HG03432 (cell line): ENCODE results near the gene AHRR.

ENCODE experiments used
- ATAC-seq: cut with Tn5 transposase; IDR thresholded peaks from one replicate; pipeline ENCODE4 v1.9.1; 2021; ENCODE audit warnings: mild to moderate bottlenecking, moderate library complexity; ENCODE audit not compliant: unreplicated experiment

Gene AHRR

DNA sequence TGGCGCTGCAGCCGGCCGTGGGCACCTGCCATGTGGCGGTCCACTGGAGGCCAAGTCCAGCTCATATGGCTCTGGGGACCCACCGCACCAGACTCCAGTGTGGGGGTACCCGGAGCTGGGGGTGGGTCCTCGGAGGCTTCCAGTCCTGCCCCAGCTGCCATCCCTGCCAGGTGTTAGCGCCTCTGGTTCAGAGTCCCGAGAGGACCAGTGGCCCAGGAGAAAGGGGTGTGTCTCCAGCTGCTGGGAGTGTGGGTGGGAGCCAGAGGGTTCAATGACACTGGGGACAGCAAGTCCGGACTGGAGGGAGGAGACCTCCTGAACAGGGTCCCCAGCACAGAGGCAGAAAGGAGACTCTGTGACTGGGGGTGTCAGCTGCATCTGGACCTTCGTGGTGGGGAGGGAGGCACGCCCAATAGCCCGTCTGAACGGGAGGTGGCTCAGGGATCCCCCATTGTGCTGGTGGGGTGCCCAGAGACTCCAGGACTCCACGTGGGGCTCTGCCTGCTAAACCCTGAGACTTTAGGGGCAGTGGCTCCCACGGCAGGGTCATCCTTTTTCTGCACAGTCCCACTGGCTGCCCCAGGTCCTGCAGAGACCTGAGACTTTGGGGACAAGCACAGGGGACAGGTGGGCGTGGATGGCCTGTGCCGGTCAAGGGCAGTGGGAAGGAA lies 2.4 kb upstream of the AHRR start:
- ATAC-seq: no peak

DNA sequence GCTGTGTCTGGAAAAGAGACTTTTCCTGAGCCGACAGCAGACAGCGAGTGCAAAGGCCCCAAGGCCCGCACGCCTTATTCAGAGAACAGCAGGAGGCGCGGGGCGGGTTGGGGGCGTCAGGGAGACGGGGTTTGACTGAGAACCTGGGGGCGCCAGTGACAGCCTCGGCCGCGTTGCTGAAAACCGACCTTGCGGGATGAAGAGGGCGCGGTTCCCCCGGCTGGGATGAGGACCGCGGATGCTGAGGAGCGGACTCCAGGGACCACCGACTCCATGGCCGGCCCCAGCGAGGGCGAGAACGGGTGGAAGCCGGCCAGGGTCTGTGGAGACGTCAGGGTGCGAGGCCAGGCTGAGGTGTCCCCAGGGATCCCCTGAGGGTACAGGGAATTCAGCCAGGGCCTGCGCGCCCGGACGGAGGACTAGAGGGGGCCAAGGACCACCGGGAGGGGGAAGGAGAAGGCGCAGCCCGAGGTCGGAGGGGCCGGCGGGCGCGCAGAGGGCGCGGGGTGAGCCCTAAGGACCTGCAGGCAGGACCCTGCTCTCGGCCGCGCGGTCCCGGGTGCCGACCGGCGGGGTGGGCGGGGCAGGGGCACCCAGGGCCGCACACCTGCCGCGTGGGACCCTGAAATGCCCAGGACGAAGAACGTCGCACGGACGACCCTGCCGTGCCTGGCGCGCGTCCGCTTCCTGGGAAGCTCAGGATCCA lies 837 bp upstream of the AHRR start:
- ATAC-seq: no peak

DNA sequence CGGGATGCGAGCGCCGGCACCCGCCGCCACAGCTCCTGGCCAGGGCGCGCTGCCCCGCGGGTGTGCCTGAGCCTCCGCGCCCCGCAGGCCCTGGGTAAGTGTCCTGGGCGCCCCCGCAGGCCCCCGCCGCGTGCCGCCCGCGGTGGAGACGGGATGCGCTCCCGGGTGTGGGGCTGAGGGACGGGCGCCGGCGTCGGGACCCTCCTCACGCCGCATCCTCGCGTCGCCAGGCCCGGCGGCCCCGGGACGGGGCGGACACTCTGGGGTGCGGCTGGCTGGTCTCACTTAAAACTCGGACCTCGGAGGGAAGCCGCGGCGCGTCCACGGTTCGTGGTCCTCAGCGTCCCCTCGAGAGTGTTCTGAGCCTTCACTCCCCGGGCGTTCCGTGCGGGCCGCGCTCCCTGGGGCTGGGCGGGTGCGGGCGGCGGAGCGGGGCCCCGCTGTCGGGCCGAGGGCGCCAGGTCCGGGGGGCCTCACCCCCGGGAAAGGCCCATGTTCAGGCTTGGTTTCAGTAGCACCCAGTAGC lies 275 bp downstream of the AHRR start:
- ATAC-seq: peak; percentile 6

DNA sequence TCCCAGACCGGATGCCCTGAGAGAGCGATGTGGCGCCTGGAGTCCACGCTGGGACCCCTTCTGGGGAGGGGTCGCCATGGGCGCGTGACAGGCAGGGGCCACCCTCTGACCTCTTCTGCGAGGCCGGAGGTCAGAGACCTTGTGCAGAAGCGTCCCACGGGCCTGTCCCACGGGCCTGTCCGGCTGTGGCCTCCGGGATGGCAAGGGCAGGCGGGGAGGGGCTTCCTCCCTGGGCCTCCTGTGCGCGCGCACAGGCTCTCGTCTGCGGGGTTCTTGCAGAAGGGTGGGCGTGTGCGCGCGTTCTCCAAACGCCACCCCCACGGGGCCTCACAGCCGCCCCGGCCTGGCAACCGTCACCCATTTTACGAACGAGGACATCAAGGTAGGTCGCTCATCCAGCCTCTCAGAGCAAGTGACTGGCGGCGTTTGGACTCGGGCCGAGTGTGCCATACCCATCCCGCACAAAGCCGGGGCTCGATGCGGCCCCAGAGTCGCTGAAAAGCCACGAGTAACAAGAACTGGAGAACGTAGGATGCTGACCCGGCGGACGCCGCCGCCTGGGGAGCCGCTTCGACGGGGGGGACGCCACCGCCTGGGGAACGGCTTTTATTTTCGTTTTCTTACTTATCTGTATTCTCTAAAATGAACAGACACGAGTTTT lies 897 bp downstream of the AHRR start:
- ATAC-seq: peak; percentile 20

DNA sequence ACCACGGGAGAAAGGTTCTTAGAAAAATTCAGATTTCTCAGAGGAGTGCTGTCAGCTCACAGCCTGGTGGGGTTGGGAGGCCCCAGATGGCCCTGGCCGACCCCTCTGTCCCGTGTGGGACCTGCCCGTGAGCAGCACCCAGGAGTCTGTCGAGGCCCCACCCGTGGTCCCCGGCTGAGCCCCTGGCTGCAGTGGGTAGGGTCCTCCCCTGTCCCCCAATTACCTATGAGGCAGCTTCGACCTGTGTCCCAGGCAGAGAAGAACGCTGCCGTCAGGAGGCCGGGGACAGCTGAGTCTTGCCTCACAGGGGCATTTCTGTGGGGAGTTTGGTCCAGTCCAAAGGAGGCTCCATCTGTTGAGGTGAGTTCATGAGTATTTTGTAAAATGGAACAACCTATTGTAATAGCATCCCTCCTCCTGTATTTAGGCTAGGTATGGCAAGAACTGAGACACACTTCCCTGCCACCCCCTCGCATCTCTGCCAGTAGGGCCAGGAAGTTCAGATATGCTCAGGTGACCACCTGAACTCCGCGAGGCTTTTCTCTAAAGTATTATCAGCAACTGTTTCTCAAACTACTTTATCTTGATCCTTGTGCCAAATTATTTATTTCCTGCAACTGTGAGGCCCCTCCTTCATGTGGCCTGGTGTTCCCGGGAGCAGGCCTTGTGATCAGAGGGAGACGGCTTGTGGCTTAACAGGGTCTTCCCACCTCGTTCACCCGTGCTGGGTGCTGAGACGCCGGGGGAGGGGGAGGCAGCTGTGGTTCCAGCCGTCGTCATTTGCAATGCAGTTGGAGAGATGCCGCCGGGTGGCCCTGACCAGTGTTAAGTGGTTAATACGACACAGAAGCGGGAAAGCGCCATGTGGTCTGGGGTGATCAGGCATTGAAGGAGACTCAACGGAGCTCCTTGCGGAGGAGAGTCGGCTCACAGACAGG lies 1.7 kb downstream of the AHRR start:
- ATAC-seq: no peak

DNA sequence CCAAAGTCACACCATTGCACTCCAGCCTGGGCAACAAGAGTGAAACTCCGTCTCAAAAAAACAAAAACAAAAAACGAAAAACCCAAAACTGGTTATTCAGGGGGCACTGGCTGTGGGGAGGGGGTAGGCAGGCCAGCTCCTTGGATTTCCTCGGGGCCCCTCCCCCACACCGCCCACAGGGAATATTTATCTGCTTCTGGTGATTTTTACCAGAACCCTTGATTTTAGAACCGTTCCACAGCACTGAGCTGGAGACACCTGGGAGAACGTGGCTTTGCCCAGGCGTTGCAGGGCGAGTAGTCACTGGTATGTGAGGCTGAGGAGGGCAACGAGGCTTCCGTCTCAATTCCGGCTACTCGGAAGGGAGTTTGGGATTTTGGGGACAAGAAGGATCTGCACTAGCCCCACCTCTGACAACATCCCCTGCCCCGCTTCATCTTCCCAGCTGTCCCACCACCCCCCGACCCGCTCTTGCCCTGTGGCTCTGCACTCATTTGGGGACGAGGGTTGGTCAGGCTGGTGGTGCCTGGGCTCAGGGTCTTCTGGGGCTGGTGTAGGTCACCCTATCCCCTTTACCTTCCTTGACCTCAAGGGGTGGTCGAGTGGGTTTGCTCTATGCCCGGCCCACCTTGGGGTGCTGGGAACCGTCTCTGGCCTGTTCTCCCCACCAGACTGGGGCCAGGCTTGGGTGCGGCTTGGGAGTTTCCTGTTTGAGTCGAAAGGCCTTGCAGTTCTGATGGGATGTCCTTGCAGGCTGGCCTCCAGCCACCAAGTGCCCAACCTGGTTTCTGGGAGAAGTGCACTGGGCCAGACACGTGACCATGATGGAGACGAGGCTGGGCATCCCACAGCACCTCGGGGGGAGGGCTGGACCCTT lies 3.5 kb downstream of the AHRR start:
- no peak for ATAC-seq

DNA sequence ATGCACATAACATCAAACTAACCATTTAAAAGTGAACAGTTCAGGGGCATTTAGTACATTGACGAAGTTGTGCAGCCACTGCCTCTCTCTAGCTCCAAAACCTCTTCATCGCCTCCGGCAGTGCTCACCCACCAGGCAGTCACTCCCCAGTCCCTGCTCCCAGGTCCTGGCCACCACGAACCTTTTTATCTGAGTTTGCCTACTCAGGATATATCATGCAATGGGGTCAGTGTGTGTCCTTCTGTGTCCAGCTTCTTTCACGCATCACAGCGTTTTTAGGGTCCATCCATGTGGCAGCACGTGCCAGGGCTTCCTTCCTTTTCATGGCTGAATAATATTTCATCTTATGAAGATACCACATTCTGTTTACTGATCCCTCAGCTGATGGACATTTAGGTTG lies 4.6 kb downstream of the AHRR start:
- ATAC-seq: no peak

DNA sequence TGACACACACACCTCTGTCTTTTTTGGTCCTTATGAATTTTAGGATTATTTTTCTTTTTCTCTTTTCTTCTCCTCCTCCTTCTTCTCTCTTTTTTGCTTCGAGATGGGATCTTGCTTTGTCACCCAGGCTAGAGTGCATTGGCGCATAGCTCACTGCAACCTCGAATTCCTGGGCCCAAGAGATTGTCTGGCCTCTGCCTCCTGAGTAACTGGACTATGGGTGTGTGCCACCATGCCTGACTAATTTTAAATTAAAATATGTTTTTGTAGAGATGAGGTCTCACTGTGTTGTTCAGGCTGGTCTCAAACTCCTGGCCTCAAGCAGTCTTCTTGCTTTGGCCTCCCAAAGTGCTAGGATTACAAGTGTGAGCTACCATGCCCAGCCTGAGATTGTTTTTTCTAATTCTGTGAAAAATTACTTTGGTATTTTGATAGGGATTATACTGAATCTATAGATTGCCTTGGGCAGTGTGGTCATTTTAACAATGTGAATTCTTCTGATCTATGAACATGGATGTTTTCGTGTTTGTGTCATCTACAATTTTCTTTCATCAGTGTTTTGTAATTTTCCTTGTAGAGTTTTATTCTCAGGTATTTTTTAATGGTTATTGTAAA lies 7.7 kb downstream of the AHRR start:
- no peak for ATAC-seq

DNA sequence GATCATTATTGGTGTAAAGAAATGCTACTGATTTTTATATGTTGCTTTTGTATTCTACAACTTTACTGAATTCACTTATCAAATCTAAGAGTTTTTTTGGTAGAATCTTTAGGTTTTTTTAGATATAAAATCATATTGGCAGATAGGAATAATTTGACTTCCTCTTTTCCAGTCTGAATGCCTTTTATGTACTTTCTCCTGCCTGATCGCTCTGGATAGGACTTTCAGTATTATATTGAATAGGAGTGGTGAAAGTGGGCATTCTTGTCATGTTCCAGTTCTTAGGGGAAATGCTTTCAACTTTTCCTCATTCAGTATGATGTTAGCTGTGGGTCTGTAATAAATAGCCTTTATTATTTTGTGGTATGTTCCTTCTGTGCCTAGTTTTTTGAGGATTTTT lies 8.3 kb downstream of the AHRR start:
- no peak for ATAC-seq

DNA sequence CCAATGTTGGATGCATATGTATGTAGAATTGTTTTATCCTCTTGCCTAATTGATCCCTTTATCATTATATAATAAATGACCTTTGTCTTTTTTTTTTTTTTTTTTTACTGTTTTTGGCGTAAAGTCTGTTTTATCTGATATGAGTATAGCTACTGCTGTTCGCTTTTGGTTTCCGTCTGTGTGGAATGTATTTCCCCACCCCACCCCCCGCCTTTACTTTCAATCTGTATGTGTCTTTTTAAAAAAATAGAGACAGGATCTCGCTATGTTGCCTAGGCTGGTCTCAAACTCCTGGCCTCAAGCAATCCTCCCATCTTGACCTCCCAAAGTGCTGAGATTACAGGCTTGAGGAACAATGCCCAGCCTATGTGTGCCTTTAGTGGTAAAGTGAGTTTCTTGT lies 11.3 kb downstream of the AHRR start:
- peak; percentile 42 for ATAC-seq

DNA sequence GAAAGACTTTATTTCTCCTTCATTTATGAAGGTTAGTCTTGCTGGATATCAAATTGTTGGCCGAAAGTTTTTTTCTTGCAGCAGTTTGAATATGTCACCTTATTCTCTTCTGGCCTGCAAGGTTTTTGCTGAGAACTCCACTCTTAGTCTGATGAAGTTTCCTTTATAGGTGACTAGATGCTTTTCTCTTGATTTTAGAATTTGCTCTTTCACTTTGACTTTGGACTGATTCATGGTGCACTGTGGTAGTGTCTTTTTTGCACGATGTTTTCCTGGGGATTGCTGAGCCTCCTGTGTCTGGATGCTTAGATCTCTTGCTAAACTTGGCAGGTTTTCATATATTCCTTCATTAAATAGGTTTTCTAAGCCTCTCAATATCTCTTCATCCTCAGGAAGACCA lies 12.4 kb downstream of the AHRR start:
- peak; percentile 33 for ATAC-seq

DNA sequence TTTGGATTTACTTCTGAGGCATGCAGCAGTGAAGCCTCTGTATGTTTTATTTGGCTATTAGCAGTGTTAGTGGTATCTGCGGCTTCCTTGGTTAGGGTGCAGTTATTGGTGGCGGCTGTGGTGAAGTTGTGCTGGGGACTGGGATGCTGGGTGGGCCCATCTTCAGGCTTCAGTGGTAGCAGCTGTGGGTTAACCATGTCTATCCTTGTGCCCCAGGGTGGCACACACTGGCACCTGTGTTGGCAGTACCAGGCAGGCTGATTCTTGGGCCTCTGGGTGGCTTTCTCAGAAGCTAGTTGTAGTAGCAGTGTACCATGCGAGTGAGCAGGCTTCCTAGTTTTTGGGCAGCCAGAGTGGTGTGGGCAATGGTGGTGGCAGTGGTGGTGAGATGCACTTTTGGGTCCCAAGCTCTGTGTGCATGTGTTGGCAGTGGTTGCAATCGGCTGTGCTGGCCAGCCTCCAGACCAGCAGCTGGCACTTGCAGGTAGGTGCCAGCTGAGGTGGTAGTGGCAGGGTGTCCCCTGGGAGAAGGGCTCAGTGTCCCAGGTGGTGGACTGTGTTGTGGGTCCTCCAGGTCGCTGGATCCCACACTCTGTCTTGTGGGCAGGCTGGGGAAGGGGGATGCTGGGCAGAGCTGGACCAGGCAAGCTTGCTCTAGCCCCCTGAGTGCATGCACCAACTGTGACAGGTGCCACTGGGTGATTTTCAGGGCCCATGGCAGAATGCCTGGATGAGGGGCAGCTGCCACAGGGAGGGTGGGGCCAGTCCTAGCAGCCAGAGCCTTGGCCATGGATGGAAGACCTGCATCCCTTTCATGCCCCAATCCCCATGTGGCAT lies 13.6 kb downstream of the AHRR start:
- peak; percentile 35 for ATAC-seq

DNA sequence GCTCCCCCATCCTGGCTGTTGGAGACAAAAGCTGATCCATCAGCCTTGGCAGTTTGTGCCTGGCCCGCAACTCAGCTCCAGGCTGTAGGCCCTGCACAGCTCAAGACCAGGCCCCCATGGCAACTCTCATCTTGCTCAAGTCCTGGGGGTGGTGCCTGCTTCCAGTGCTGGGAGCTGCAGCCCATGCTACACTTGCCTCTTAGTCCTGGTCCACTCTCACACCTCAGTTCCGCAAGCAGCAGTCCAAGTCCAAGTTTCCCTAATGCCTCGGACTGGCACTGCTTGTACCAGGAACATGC lies 14.2 kb downstream of the AHRR start:
- ATAC-seq: no peak

DNA sequence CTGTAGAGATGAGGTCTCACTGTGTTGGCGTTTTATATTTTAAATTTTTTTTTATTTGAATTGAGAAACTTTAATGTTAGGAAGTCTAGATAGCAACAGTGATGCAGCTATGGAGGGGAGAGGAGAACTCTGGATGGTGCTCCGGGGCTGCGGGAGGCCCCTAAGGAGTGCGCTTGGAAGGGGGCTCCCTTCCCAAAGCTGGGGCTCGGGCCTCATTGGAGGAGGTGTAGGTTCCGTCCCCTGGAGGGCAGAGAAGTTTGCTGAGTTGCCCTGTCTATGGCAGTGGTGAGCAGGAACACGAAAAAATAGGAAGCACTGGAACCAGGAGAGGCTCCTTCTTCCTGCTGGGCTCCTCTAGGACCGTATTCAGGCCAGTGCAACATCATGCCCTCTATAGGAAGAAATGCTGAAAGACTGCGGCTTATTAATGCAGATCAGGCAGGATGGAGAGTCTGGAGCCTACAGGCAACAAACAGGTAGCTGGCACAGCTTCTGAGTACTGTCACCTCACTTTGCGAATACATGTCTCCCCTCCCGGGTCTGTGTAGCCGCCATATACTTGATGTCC lies 16.1 kb downstream of the AHRR start:
- ATAC-seq: no peak

DNA sequence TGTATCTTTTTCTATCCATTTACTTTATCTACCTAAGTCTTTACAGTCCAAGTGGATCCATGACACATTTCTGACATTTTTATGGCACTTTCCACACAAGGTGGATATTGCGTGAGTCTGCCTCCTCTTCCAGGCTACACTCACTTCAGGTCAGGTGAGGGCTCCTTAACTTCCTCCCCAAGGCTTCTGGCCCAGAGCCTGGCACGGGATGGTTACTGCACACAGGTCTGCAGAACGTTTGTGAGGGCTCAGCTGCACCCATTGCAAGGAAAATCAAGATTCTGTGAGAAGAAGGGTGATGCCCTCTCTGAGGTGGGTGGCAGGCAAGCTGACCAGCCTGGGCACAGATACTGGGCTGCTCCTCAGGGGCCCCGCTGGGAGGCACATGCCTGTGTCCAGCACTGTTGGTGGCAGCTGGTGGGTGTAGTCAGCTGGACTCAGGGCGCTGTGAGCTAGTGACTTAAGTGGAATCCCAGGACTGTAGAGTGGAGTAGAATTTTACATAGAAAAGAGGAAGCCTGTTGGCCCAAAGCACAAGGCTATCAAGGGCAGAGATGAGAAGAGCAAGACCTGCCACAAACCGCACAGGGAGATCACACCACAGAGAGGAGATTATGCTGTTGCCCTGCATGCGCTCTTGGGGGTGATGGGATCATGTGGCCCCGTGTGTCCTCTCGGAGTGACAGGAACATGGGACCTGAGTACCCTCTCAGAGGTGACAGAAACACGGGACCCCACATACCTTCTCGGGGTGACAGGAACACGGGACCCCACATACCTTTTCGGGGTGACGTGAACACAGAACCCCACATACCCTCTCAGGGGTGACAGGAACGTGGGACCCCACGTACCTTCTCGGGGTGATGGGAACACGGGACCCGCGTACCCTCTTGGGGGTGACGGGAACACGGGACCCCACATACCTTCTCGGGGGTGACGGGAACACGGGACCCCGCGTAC lies 21.3 kb downstream of the AHRR start:
- no peak for ATAC-seq

DNA sequence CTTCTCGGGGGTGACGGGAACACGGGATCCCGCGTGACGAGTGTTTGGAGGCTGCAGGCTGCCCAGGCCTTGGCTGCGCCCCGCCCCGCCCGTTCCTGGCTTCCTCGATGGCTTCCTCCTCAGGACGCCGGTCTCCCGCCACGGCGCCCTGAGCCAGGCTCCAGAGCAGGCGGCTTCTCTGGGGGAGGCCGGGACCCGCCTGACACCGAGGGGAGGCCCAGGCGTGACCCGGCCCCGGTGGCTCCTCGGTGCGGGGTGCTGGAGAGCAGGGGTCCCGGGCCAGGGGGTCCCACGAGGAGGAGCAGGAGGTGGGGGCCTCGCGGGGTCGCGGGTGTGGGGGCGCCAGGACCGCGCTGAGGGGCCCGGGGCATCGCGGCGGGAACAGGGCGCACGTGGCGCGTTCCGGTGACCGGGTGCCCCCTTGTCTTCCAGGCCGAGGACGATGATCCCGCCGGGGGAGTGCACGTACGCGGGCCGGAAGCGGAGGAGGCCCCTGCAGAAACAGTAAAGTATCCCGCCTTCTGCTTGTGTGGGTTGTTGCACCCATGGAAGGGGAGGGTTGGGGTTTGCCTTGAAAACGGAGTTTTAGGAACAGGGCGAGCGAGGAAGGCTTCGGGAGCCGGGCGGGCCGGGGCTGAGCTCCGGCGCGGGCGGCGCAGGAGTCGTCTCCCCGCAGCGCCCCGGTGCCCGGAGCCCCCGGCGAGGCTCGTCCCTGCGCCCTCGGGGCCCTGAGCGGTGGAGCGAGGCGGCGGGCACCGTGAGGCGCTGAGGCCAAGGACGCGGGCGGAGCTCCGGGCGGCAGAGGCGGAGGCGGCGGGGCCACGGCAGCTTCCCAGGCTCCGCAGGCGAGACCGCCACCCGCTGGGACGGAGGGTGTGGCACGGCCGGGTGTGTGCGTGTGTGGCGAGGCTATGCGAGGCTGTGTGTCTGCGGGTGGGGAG lies 22.2 kb downstream of the AHRR start:
- peak; percentile 69 for ATAC-seq
